Measurements from ENCODE around the gene NKX3-2. TPM values are rescaled to one million over a fixed set of nuclear protein-coding genes. Genes with fewer than 3 reads are reported as not detected.

Gene NKX3-2
- total and polyA plus RNA-seq, 2 of the 4 experiments (the other 2 are of a cell fraction) = 0.05 TPM; not detected in 1

DNA sequence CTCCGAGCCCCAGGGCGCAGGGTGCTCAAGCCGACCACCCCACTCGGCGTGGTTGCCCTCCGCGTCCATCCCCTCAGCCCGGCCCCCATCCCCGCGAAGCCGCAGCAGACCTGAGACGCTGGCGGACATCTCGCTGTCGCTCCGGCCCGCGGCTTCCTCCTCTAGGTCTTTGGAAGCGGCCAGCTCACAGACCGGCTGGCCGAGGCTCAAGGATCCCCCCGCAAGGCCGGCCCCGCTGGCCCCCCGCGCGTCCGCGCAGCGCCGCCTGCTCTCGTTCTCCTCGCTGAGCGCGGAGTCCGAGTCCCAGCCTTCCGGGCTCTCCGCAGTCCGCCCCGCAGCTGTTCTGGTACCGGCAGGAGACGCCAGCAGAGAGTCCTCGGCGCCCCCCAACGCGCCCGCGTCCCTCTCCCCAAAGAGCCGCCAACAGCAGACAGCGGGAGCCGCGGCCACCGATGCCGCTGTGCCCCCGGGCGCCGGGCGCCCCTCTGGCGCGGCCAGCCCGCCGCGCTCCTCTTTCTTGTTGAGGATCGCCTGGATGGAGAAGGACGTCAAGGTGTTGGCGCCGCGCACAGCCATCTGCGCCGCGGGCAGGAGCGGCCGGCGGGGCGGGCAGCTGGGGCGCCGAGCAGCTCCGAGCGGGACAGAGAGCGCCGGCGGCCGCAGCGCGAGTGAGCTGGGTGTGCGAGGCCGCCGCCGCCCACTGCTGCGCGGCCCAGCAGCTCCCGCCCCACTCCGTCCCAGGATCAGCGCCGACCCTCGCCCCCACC, at the start of gene NKX3-2 (continued):
- no peak for TF ChIP-seq SMC3 (IDR thresholded peaks at IDR 0.05; ENCODE audit: low read depth, low read length)
- TF ChIP-seq BHLHE40 (IDR thresholded peaks at IDR 0.05; ENCODE audit: low read depth, low read length) = no peak
- no peak for TF ChIP-seq POLR2A (IDR thresholded peaks at IDR 0.05; ENCODE audit: low read depth, low read length)

DNA sequence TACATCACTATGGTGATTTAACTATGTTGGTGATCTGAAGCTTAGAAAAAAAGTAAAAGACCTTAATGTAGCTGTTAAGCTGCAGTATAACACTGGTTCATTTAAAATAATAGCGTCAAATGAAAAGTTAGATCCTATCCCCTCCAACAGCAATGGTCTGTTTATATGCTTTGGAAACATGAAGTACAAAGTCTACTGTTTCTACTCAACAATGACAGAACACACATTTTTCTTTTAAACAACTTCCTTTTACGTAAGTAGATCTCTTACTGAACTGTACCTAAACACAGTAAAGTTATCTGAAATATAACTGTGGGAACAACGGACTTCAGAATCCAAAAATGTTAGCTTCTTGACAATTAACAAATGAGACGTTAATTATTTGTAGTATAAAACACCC, 47.9 kb upstream of the NKX3-2 start:
- no CpG with 5 or more reads among the region's 4 CpGs for WGBS, 2 experiments (ENCODE audit: extremely low coverage in 2 of 2, insufficient read length in 1 of 2)

More for the DNA sequence above, 47.9 kb upstream of the NKX3-2 start:
- Histone ChIP-seq H2BK5ac (ENCODE audit: low read depth, low read length, poor library complexity, severe bottlenecking) (no peak overlapping the region), H3K9me1 (ENCODE audit: insufficient read depth, low read length) (no peaks in the 10 kb centered on the region; the same call in 1 of the 2 replicates), H3K14ac (replicated peaks; ENCODE audit: low read depth, low read length) (no peak overlapping the region), H3K27ac (ENCODE audit: insufficient read depth, low read length) (no peak overlapping the region), H4K8ac (ENCODE audit: low read depth in 2 of 2, low read length in 2 of 2) (no peak overlapping the region), H3K18ac (ENCODE audit: low read depth, low read length) (no peak overlapping the region), H2AK5ac (ENCODE audit: low read depth, low read length) (no peak overlapping the region), H3K4me2 (ENCODE audit: low read depth, low read length) (no peak overlapping the region), H2BK120ac (ENCODE audit: low read depth, low read length) (no peak overlapping the region), H3K79me1 (ENCODE audit: low read depth in 1 of 2, low read length in 2 of 2) (no peaks in the 10 kb centered on the region; a peak in 1 of 4 replicates), H3K4me3 (ENCODE audit: insufficient read depth, low read depth, low read length) (no peak overlapping the region), H2AFZ (replicated peaks; ENCODE audit: low read length, poor library complexity) (no peak overlapping the region), H4K20me1 (ENCODE audit: insufficient read depth, low read length) (no peaks in the 10 kb centered on the region), H3K9ac (ENCODE audit: low read depth, low read length) (no peak overlapping the region), H3K23ac (ENCODE audit: low read depth, low read length) (no peak overlapping the region), H2AK9ac (replicated peaks; ENCODE audit: low read depth, low read length, poor library complexity) (no peak overlapping the region), H3K4me1 (ENCODE audit: control insufficient read depth, insufficient read depth, low read length) (no peaks in the 10 kb centered on the region), H2BK20ac (ENCODE audit: low read depth, low read length) (no peak overlapping the region), H4K5ac (ENCODE audit: low read depth, low read length) (no peak overlapping the region), H3K27me3 (ENCODE audit: control insufficient read depth, insufficient read depth, low read length) (no peaks in the 10 kb centered on the region), H4K91ac (ENCODE audit: insufficient read depth, low read depth, low read length) (no peak overlapping the region), H3K56ac (ENCODE audit: extremely low read depth, insufficient read depth, low read length) (no peak overlapping the region), H3K4ac (ENCODE audit: low read depth, low read length) (no peak overlapping the region), H3K9me3 (ENCODE audit: control insufficient read depth, insufficient read depth, low read length) (no peaks in the 10 kb centered on the region), H3K36me3 (ENCODE audit: control insufficient read depth, insufficient read depth, low read length) (peaks cover 26% of the 10 kb centered on the region), H2BK15ac (ENCODE audit: low read depth, low read length) (no peak overlapping the region)
- ChIA-PET CTCF (no interaction called here), POLR2A (ENCODE audit: unreplicated experiment) (no interaction called here)
- in situ Hi-C loops (cut with MboI; ENCODE audit: low sequenced_read_pairs) (no loop called here), dilution Hi-C loops (cut with HindIII; ENCODE audit: low sequenced_read_pairs, unreplicated experiment) (no loop called here), intact Hi-C loops (cut with micrococcal nuclease) (no loop called here)
- TF ChIP-seq CEBPB (IDR thresholded peaks at IDR 0.05; ENCODE audit: low read depth, low read length) (no peak), CHD1 (IDR thresholded peaks at IDR 0.05; ENCODE audit: low read depth, low read length) (no peak), MXI1 (IDR thresholded peaks at IDR 0.05; ENCODE audit: borderline replicate concordance, low read depth, low read length) (no peak), RAD21 (IDR thresholded peaks at IDR 0.05; ENCODE audit: low read length) (no peak), NFE2L2 (IDR thresholded peaks at IDR 0.05; ENCODE audit: low read depth, low read length) (no peak), MAZ (IDR thresholded peaks at IDR 0.05; ENCODE audit: borderline replicate concordance, low read depth, low read length) (no peak), MAFK (IDR thresholded peaks at IDR 0.05; ENCODE audit: low read depth, low read length) (no peak), RCOR1 (IDR thresholded peaks at IDR 0.05; ENCODE audit: insufficient replicate concordance, low read length) (no peak), BHLHE40 (IDR thresholded peaks at IDR 0.05; ENCODE audit: low read depth, low read length) (no peak)
- TF ChIP-seq, protein P1, sequence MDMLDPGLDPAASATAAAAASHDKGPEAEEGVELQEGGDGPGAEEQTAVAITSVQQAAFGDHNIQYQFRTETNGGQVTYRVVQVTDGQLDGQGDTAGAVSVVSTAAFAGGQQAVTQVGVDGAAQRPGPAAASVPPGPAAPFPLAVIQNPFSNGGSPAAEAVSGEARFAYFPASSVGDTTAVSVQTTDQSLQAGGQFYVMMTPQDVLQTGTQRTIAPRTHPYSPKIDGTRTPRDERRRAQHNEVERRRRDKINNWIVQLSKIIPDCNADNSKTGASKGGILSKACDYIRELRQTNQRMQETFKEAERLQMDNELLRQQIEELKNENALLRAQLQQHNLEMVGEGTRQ (IDR thresholded peaks at IDR 0.05; ENCODE audit: low read depth, low read length) = no peak
- no TSS peak for BruUV-seq (replicated peaks)
- DNase-seq (no peak), ATAC-seq (ENCODE audit: low read depth) (no peak)
